Measurements from ENCODE around the gene ABCC4. TPM values are rescaled to one million over a fixed set of nuclear protein-coding genes. Genes with fewer than 3 reads are reported as not detected.

The ABCC4 gene
- polyA plus RNA-seq, 1 donor, result 3.1 TPM

GRCh38 chr13:95258619-95259194 lies 42.5 kb downstream of the ABCC4 start:
- no peak for DNase-seq

GRCh38 chr13:95258098-95258497 lies 43.2 kb downstream of the ABCC4 start:
- no peak for DNase-seq

- DNase-seq, result no peak
Measured at GRCh38 chr13:95256091-95256490, 45.2 kb downstream of the ABCC4 start.

- DNase-seq, result no peak
Measured at GRCh38 chr13:95255072-95255732, 46.0 kb downstream of the ABCC4 start.

GRCh38 chr13:95254339-95254738 lies 46.9 kb downstream of the ABCC4 start:
- DNase-seq, result no peak

GRCh38 chr13:95253033-95253432 lies 48.2 kb downstream of the ABCC4 start:
- no peak for DNase-seq

- no peak for DNase-seq
Measured at GRCh38 chr13:95251641-95252040, 49.6 kb downstream of the ABCC4 start.

- DNase-seq, result no peak
Measured at GRCh38 chr13:95250961-95251360, 50.3 kb downstream of the ABCC4 start.

GRCh38 chr13:95248953-95249352 lies 52.3 kb downstream of the ABCC4 start:
- DNase-seq, result no peak

- no peak for DNase-seq
Measured at GRCh38 chr13:95247852-95248251, 53.4 kb downstream of the ABCC4 start.

GRCh38 chr13:95247171-95247570 lies 54.1 kb downstream of the ABCC4 start:
- DNase-seq, result no peak

- no peak for DNase-seq
Measured at GRCh38 chr13:95246292-95247082, 54.8 kb downstream of the ABCC4 start.

- no peak for DNase-seq
Measured at GRCh38 chr13:95245071-95245470, 56.2 kb downstream of the ABCC4 start.

GRCh38 chr13:95243207-95243606 lies 58.0 kb downstream of the ABCC4 start:
- no peak for DNase-seq

- no peak for DNase-seq
Measured at GRCh38 chr13:95241321-95241720, 59.9 kb downstream of the ABCC4 start.

- DNase-seq, result no peak
Measured at GRCh38 chr13:95239283-95239682, 62.0 kb downstream of the ABCC4 start.

- no peak for DNase-seq
Measured at GRCh38 chr13:95237310-95237870, 63.9 kb downstream of the ABCC4 start.

GRCh38 chr13:95236774-95237173 lies 64.5 kb downstream of the ABCC4 start:
- no peak for DNase-seq

- DNase-seq, result no peak
Measured at GRCh38 chr13:95235974-95236373, 65.3 kb downstream of the ABCC4 start.

GRCh38 chr13:95235199-95235756 lies 66.0 kb downstream of the ABCC4 start:
- DNase-seq, result no peak

GRCh38 chr13:95234242-95234641 lies 67.0 kb downstream of the ABCC4 start:
- no peak for DNase-seq

- no peak for DNase-seq
Measured at GRCh38 chr13:95233026-95233635, 68.1 kb downstream of the ABCC4 start.

- DNase-seq, result no peak
Measured at GRCh38 chr13:95231393-95231792, 69.9 kb downstream of the ABCC4 start.

Measured in hindlimb muscle (tissue), 1 donor.